ENCODE results near the gene HUNK.

GRCh38 chr21:31920275-31920674 lies 47.5 kb downstream of the HUNK start:
- TF ChIP-seq TAF1 (IDR thresholded peaks at IDR 0.05; ENCODE audit: borderline replicate concordance, insufficient read depth, low read length) (no peak), REST (IDR thresholded peaks at IDR 0.05; ENCODE audit: insufficient read depth in 1 of 2, low read depth in 2 of 2, low read length in 2 of 2) (no peak), SIN3A (IDR thresholded peaks at IDR 0.05; ENCODE audit: borderline replicate concordance, insufficient read depth, low read length) (no peak), POLR2AphosphoS5 (IDR thresholded peaks at IDR 0.05; ENCODE audit: low read depth, low read length) (no peak), FOXP2 (optimal IDR thresholded peaks at IDR 0.05; ENCODE audit: borderline replicate concordance, extremely low read depth, extremely low read length, insufficient read depth) (no peak)
